HG02938 (cell line): ENCODE data around the gene MYZAP.

Experiments
- ATAC-seq: cut with Tn5 transposase; IDR thresholded peaks from one replicate; pipeline ENCODE4 v1.9.1; 2021; ENCODE audit warnings: mild to moderate bottlenecking, moderate library complexity; ENCODE audit not compliant: unreplicated experiment

The MYZAP gene, protein sequence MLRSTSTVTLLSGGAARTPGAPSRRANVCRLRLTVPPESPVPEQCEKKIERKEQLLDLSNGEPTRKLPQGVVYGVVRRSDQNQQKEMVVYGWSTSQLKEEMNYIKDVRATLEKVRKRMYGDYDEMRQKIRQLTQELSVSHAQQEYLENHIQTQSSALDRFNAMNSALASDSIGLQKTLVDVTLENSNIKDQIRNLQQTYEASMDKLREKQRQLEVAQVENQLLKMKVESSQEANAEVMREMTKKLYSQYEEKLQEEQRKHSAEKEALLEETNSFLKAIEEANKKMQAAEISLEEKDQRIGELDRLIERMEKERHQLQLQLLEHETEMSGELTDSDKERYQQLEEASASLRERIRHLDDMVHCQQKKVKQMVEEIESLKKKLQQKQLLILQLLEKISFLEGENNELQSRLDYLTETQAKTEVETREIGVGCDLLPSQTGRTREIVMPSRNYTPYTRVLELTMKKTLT

DNA sequence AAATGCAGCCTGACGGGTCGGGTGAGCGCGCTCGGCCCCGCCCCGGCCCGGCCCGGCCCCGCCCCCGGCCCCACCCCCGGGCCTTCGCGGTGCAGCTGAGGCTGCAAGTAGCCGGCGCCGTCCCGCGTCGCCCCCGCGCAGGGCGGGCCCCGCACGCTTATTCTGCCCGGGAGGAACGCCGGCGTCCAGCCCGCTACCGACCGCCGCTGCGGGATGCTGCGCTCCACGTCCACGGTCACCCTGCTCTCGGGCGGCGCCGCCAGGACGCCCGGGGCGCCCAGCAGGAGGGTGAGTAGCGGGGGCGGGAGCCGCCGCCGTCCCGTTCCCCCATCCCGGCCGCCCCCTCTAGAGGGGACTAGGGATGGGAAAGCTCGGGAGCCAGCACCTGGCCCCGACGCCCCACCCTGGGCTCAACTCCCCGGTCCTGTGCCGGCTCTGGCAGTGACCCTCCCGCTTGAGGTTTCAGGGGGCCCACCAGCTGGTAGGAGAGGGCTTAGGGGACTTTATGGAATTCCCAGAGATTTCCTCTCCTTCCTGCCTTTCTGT lies at the start of gene MYZAP:
Gene MYZAP (plus strand): TSS at position 83 of the 546 bp plus-strand sequence. CDS start 131 bp downstream, at position 214.
- no peak for ATAC-seq

DNA sequence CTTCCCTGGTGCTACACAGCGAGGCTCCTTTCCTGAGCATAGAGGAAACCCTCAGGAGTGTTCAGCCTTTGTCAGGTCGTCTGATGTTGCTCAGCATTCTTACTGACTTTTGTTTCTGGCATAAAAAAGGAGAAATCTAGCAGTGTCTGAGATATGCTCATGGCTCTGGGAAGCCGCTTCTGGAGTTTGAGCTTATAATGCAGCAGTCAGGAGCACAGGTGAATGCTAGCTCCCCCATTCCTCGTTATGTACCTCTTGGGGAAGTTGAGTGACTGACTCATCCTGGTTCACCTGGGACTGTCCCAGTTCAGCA lies 49.2 kb upstream of the MYZAP start:
- no peak for ATAC-seq

DNA sequence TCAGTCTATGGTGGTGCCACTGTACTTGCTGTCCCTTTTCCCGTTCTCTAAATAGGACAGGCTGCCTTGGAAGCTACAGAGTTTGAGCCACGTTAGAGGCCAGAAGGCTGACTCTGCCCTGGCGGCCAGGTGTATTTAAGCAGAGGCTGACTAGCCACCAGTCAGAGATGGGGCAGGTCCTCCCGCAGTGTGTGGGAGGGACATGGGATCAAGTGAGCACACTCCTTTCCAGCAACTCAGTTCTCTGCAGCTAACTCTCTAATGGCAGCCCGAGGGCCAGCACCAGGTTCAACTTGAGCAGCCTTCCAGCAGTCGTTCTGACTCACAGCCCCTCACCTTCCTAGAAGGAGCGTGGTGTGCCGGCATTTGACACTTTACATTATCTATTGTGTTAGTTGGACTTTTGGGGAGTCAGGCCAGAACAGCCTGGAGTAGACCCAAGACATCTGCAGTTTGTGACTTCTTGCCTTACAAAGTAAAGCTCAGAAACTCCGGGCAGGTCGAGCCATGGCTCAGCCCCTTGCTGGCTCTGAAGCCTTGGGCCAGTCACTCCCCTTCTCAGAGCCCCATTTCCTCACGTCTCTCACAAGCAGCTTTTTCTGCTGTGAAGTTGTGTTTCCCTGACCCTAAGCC lies 46.7 kb upstream of the MYZAP start:
- ATAC-seq = no peak

DNA sequence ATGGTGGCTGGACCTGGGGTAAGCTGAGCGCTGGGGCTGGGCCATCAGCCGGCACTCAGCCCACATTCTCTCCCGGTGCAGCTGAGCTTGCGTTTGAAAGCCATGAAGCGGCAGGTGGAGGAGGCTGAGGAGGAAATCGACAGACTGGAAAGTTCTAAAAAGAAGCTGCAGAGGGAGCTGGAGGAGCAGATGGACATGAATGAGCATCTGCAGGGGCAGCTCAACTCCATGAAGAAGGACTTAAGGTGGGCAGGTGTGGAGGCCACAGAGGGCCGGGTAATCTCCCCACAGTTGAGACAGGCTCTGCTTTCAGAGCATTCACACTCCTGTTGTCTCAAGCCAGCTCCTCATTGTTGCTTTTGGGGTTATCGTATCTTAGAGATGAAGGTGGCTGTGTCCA lies 45.7 kb upstream of the MYZAP start:
- no peak for ATAC-seq

DNA sequence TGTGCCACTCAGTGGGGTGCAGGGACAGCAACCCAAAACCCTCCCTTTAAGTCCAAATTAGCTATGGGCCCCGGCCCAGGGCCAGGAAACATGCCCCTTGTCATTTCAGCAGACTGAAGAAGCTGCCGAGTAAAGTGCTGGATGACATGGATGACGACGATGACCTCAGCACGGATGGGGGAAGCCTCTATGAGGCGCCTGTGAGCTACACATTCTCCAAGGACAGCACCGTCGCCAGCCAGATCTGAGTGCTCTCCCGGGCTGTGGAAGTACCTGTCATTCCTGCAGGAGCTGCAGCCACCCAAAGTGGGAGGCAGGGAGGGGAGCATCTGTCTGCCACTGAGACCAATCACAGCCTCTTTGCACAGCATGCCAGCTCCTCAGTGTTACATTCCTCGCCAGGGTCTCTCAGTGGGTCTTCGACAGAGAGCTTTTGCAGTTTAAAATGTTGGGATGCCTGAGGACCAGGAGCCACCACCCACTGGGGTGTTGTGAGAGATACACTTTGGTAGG lies 44.4 kb upstream of the MYZAP start:
- ATAC-seq = no peak

DNA sequence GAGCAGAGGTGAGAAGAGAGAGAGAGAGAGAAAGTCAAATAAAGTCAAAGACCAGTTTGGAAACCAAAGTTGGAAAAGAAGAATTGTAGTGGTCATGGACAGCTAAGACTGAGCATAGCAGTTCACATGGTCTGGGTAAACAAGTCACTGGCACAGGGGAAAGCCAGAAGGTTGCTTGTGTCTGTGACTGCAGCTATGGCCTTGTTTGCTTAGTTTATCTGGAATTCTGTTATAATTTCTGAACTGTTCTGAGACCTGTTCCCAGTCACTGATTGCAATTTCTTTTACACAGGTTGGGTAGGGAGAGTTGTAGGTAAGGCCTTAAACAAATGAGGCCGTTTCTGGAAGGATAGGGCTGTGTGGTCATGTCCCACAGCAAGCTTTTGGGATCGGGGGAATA lies 43.4 kb upstream of the MYZAP start:
- no peak for ATAC-seq

DNA sequence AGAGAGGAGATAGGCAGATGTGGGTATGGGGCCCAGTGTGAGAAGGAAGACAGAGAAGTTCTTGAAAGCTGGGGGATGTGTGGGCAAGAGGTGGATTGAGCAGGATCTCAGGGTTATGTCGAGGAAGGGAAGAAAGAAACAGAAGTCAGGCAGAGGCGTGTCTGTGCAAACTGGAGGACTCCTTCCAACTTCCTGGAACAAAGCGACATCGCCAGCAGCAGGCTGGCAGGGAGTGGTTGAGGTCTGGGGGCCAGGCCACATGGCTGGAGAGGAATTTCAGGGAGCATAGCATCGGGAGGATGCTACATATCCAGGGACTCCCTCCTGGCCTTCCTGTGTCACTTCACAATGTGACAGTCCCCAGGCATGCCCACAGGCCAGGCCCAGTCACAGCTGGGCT lies 42.9 kb upstream of the MYZAP start:
- no peak for ATAC-seq

DNA sequence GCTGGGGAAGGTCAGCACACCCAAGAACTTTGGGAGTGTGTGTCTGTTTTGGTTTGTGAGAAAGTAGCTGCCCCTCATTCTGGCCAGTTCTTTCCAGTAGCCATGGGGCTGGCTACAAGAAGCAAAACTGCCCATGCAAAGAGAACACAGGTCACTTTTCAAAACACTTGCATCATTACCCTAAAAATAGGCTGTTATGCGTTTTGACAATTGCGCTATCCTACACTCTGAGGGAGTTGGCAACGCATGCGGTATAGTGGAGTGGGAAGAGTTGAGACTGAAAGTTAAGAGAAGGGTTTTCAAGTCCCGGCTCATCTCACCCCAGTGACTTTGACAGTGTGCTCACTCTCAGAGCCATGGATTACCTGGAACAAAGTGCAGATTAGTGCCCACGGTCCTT lies 41.8 kb upstream of the MYZAP start:
- no peak for ATAC-seq

DNA sequence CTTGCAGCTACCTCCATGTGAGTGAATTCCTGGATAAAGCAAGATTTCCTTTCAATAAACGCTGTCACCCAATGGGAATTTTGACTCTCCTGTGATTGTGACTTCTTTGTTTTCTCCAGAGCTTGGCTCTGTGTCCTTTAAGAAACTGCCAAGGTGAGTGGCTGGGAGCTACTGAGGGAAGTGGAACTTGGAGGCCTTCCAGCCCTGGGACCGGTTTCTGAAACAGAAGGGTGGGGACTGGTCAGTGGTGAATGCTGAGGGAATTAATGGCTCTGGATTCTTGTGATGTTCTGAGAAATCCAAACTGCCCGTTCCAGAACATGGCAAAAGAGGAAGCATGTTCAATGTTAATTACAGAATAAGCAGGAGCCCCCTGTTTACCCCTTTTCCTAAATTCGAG lies 41.1 kb upstream of the MYZAP start:
- ATAC-seq = no peak

DNA sequence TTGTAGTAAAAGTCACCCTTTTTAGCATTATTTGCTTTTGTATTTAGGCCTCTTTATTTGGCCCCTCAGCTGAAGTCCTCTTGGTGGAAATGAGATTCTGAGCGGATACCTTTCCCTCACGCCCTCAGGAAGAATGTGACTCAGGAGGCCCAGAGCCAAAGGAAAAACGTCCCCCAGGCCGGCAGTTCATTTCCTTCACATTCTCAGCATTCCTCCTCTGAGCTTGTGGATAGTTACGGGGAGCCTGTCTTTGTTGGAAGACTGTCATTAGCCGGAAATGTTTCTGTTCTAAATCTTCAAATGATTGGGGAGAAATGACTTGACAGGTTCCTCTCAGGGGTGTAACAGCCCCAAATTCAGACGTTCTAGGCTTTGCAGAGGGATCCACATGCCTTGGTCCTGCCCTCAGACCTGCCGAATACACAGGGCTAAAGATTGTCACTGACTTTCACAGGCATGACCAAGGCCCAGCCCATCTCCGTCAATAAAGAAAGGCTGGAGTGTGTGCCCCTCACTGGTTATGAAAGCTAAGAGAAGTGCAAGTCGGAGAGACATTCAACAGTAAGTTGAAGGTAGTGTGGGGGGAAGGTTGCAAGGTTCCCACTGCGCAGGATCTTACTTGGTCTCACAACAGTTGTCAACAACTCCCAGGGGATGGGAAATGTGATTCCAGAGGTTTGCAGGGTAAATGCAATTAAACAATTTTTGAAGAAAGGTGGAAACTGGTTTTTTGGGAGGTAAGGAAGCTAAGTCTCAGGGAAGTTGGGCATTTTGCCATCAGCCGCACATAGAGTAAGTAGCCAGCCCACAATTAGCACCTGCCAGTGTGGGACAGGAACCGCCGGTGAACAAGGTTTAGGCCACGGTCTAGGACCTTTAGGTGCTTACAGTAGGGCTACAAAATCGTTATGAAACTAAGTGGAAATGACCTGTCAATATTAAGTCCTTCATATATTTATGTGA lies 39.7 kb upstream of the MYZAP start:
- no peak for ATAC-seq

DNA sequence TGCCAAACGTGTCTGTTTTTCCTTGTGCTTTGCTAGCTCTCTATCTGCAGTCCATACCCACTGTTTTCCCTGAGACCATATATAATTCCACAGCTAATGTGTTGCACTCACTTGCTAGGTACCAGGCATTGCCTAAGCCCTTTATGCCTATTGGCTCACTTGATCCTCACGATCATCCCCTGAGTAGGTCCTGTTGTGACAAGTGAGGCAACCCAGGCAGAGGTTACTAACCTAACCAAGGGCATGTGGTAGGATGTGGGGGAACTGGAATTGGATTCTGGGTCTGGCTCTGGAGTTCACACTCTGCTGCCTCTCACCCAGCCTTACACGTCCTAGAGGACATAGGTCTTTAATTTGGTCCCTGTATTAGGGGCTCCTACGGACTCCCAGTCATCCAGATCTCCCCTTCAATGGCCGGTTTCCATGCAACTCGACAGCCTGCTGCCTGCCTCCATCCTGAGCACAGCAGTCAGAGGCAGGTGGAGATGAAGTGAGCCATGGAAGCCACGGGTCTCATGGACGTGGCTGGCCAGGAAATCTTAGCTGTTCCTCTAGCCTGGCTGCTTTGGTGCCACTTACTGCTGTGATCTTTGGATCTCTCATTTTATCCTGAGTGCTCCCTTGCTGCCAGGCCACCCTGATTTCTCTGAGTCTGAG lies 38.9 kb upstream of the MYZAP start:
- no peak for ATAC-seq

DNA sequence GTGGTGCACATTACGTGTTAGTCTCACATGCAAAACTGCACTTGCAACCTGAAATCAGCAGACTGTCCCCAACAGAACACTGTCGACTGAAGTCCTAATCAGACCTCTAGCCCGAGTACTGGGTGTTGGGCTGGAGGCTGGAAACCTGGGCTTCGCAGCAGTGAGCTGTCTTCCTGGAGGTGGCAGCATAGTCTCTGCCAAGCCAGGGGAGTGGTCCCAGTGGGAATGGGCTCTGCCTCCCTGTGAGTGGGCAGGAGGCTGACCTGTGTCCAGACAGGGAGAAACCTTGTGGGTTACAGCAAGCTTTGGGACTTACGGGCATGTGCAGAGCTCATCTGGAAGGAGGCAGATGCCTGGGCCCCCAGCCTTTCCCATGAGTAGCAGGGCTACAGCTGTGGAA lies 38.2 kb upstream of the MYZAP start:
- ATAC-seq = no peak

DNA sequence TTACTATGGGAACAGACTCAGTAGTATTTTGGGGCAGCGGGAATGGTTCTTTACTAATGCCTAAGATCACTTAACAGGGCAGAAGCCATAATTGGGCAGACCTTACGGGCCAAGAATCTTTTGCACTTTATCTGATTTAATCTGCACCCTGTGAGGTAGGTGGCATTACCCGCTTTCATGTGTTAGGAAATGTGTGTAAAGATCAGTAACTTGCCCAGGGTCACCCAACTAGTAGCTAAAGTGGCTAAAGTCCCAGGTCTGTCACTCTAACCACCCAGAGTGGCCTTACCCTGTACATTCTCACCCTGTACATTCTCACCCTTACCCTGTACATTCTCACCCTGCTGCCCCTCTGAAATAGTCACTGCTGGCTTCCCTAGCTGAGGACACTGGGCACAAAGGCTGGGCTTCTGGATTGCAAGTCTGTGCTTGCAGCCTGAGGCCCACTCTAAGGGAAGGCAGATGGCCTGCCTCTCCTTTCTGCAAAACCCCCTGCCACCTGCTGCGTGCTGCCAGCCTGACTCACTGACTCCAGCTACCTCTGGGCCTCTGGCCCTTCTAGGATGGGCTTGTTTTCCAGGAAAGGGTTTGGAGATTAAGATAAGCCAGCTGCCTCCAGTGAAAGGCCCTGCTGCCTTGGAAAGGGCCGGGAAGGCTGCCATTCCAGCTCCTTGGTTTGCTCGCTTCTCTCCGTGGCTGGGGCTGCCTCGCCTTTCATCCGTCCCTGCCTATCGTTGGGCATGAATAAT lies 37.5 kb upstream of the MYZAP start:
- no peak for ATAC-seq

DNA sequence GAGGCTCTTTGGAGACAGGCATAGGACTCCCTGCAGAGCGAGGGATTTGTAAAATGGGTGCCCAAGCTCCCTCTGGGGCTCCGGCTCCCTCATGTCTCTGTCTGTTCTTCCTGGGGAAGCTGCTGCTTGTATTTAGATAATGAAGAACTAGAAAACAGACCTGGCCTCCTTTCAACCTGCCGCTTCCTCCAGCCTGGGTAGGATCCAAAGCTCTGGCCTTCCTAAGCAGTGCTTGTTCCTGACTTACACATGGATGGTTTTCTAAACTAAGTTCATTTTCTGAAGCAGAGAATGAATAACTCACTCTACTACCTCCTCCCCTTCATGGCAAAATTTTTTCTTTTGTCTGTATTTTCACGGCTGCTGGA lies 36.9 kb upstream of the MYZAP start:
- no peak for ATAC-seq

DNA sequence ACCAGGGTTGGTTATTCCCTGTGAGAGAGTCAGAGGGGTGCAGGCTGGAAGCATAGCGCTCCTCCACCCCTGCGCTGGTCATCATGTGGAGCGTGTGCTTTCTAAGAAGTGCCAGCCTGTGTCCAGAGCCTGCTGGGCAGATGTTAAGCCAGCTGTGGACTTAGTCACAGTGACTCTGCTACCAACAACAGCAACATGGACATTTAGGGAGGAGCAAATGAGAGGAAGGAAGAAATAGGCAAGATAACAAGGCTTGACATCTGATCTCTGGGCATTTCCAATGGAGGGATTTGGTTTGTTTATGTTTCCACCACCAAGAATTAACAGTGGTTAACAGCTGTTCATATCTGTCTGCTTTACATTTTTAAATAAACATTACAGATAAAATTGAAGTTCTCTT lies 36.4 kb upstream of the MYZAP start:
- no peak for ATAC-seq

DNA sequence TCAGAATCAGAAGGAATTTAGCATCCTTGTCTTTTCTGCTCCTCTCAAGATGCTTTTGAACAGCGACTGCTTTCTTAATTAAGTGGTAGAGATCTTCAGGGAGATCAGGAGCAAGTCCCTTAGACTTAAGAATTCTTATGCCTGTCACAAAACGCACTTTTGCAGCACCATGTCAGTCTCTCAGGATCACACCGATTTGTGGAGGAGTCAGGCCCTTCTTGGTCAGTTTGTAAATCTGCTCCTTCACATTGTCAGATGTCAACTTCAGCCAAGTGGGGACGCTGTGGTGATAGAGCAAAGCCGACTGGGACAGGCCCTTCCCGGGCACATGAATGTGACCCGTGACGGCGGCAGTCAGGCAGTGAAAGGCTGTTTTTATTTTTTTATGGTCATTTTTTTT lies 35.7 kb upstream of the MYZAP start:
- ATAC-seq = no peak

DNA sequence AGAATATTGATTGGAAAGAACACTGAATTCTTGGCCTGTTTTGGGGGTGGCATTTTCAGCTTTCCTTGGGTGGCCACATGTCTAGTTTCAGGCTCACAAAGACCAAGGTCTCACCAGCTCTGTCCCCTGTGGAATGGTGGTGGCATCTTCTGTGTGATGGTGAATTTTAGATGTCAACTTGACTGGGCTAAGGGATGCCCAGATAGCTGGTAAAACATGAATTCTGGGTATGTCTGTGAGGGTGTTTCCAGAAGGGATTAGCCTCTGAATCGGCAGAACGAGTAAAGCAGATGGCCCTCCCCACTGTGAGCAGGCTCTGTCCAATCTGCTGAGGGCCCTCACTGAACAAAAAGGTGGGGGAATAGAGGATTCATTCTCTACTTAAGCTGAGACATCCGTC lies 34.4 kb upstream of the MYZAP start:
- ATAC-seq = no peak

DNA sequence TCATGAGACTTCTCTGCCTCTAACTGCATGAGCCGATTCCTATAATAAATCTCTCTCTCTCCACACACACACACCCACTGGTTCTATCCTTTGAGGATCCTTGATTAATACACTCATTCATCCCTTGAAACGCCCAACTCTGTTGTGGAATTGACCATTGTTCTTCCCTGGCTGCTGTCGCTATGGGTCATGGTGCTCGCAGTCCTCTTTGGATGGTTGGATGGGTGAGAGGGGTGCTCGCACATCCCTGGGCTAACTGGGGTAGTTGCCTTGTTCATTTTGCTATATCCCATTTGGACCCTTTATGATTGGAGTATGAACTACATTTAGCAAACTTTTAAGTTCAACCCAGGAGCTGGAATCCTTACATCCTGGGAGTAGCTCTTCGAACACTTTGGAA lies 33.9 kb upstream of the MYZAP start:
- ATAC-seq = no peak

DNA sequence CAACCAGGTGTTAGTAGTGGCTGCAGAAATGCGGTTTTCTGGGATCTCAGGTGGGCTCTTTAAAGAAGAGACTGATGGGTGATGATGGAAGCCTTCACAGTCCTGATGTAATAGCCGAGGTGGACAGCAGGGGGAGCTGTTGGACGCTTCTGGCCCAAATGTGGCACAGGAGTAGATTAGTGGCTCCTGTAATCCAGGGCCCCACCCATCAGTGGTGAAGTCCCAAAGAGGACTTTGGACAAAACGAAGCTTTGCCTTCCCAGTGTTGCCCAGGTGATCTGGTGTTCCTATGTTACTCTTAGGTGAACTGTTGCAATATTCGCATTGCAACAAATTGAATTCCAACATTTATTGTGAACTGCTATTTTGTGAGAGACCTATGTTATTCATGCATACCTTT lies 31.8 kb upstream of the MYZAP start:
- no peak for ATAC-seq
